ENCODE results near the gene LIN52. TPM values are rescaled to one million over a fixed set of nuclear protein-coding genes. Genes with fewer than 3 reads are reported as not detected.

LIN52 gene
- total RNA-seq, 1 experiment from 2014 or later, result 11.0 TPM

DNA sequence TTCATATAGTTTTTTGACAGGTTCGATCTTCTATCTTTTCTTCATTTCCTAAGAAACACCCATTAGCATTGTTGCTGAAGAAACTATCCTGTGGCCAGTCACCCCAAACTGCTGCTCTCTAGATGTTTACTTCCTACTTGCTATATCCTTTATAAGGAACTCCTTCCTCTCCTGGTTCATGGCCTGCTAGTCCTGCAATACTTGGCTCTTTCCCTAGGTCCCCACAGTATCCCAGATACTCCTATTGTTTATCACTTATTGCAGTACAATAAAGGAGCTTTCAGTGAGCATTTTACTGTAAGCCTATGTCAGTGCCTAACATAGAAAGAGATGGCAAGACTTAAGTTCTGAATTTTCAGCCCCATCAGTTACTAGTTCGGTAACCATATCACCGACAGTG is 3.3 kb upstream of the LIN52 start:
- no peaks in the 10 kb centered on the region; a peak in 1 of 7 replicates for H3K36me3 Mint-ChIP-seq (ENCODE audit: insufficient read depth in 1 of 3, low read depth in 3 of 3)
- H3K4me3 Mint-ChIP-seq, result no peak overlapping the region
- DNase-seq, result no peak
- Histone ChIP-seq H3K27ac (ENCODE audit: insufficient read length, low read depth, low read length) (no peak overlapping the region), H3K4me2 (ENCODE audit: insufficient read depth, insufficient read length, low read length) (no peak overlapping the region), H2BK12ac (ENCODE audit: insufficient read length, low read depth, low read length) (no peak overlapping the region), H2BK20ac (ENCODE audit: low read depth, low read length, poor library complexity, severe bottlenecking) (no peak overlapping the region), H3K14ac (ENCODE audit: insufficient read depth, low read length) (no peak overlapping the region), H4K5ac (ENCODE audit: insufficient read length, low read depth, low read length) (no peak overlapping the region), H4K20me1 (ENCODE audit: control insufficient read depth, insufficient read depth, insufficient read length) (no peaks in the 10 kb centered on the region), H3K23ac (ENCODE audit: insufficient read length, low read depth, low read length) (no peak overlapping the region), H3K27me3 (ENCODE audit: insufficient read depth, low read length) (no peaks in the 10 kb centered on the region), H2AFZ (ENCODE audit: low read length) (no peak overlapping the region), H3K4me1 (ENCODE audit: insufficient read depth, low read length) (no peaks in the 10 kb centered on the region), H3K79me1 (ENCODE audit: insufficient read depth, low read depth, low read length, poor library complexity, severe bottlenecking) (no peaks in the 10 kb centered on the region), H3K79me2 (ENCODE audit: insufficient read depth, low read length) (no peaks in the 10 kb centered on the region; the same call in 1 of the 2 replicates), H2BK5ac (ENCODE audit: insufficient read length, low read length) (no peak overlapping the region), H2BK120ac (ENCODE audit: low read depth, low read length, poor library complexity, severe bottlenecking) (no peak overlapping the region), H3K56ac (ENCODE audit: insufficient read length, low read depth, low read length) (no peak overlapping the region), H3T11ph (ENCODE audit: low read length) (no peak overlapping the region), H4K91ac (ENCODE audit: insufficient read length, low read depth, low read length) (no peak overlapping the region), H4K8ac (replicated peaks; ENCODE audit: insufficient read length, low read depth, low read length) (no peak overlapping the region), H2AK5ac (ENCODE audit: insufficient read length, low read length) (no peak overlapping the region), H3K18ac (ENCODE audit: insufficient read length, low read depth, low read length) (no peak overlapping the region), H3K9ac (ENCODE audit: extremely low read depth, insufficient read length, low read length) (no peak overlapping the region), H3K23me2 (ENCODE audit: insufficient read length, low read depth, low read length, poor library complexity, severe bottlenecking) (peaks cover 4% of the 10 kb centered on the region), H2BK15ac (ENCODE audit: low read depth, low read length) (no peak overlapping the region), H3K4ac (ENCODE audit: low read depth, low read length) (no peak overlapping the region), H3K9me3 (ENCODE audit: control insufficient read depth, low read depth, low read length) (no peaks in the 10 kb centered on the region)
- WGBS (ENCODE audit: extremely low coverage, insufficient read length, low lambda C conversion rate), result no CpG with 5 or more reads among the region's 3 CpGs
- no peaks in the 10 kb centered on the region; the same call in 1 of the 2 replicates for H3K27me3 Mint-ChIP-seq (ENCODE audit: low read depth)
- H3K27ac Mint-ChIP-seq, result no peak overlapping the region
- H3K9me3 Mint-ChIP-seq, result no peaks in the 10 kb centered on the region; a peak in 1 of 5 replicates
- H3K4me1 Mint-ChIP-seq, result peaks cover 11 to 15% of the 10 kb centered on the region in 2 experiments
- no peak for TF ChIP-seq CTCF (conservative IDR thresholded peaks at IDR 0.05)

Measured in H9 (cell line).